ENCODE results near the gene RNF208.

RNF208 gene

DNA sequence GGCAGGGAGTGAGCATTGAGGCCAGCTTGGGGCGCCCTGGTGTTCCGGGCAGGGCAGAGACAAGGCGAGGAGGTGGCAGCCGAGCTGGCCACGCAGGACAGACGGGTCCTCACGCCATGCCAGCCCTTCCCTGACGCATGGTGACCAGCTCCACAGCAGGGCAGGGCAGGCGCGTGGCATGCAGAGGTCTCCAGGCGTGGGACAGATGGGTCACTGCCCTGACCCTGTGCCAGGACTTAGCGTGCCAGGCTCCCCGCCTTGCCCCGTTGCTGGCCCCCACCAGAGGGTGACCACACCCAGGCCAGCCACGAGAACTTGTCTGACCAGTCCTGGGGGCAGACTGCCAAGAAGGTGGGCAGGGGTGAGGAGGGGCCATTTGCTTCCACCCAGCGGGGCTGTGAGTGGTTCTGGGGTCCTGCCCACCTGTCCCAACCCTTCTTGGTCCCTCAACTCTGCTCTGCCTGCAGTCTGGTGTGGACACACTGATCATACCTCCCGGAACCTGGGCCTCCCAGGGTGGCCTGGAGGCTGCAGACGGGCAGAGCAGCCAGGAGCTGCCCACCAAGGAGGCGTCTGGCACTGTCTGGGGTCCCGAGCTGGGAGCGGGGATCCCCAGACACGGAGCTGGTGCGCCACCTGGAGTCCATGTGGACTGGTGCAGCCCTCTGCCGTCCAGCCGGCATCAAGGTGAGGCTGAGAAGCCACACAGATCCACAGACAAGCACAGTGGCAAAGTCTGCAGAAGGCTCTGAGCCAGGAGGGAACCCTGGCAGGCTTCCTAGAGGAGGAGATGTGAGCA is 5.2 kb upstream of the RNF208 start, which contains the start of gene RNF224:
Gene RNF224 (plus strand): TSS at position 449 of the 799 bp plus-strand sequence. CDS start 834 bp downstream, outside the sequence.
- peak; percentile 84 for DNase-seq

DNA sequence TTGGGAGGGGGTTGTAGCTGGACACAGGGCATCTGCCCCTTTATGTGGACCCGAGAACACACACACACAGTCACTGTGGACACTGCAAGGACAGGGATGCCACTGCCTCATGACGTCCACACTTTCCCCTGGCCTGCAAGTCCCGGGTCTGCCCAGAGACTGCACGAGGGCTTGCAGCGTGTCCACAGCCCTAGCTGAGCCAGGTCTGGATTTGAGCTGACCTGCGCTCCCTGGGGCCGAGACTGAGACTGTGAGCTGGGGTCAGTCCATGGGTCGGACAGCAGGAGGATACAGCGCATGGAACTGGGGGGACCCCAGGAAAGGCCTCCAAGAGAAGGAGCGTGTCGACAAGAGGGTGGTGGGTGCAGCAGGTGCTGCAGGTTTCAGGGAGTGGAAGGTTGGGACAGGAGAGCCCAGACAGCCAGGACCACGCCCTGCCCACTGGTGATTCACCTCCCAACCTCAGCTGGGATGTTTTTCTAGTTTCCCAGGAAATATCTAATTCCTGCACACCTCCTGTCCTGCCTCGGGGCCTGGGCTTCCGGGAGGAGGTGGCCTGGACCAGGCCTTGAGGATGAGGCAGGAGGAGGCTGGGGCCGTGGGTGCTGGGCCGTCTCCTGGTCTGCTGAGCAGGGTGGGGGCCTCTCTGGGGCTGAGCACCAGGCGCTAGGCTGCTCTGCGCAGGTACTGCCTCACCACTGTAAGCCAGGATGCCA is 4.5 kb upstream of the RNF208 start:
- no peak for DNase-seq

DNA sequence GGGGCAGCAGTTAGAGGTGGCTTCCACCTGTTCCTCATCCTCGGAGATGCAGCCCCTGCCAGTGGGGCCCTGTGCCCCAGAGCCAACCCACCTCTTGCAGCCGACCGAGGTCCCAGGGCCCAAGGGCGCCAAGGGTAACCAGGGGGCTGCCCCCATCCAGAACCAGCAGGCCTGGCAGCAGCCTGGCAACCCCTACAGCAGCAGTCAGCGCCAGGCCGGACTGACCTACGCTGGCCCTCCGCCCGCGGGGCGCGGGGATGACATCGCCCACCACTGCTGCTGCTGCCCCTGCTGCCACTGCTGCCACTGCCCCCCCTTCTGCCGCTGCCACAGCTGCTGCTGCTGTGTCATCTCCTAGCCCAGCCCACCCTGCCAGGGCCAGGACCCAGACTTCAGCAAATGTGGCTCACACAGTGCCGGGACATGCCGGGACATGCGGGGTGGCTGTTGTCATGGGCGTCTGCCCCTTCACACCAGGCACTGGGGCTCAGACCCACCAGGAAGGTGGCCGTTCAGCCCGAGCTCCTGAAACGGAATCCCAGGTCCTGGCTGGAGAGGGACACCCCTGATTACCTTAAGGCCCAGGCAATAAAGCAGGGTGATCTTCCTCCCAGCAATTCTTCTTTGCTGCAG is 3.8 kb upstream of the RNF208 start:
- DNase-seq = no peak

DNA sequence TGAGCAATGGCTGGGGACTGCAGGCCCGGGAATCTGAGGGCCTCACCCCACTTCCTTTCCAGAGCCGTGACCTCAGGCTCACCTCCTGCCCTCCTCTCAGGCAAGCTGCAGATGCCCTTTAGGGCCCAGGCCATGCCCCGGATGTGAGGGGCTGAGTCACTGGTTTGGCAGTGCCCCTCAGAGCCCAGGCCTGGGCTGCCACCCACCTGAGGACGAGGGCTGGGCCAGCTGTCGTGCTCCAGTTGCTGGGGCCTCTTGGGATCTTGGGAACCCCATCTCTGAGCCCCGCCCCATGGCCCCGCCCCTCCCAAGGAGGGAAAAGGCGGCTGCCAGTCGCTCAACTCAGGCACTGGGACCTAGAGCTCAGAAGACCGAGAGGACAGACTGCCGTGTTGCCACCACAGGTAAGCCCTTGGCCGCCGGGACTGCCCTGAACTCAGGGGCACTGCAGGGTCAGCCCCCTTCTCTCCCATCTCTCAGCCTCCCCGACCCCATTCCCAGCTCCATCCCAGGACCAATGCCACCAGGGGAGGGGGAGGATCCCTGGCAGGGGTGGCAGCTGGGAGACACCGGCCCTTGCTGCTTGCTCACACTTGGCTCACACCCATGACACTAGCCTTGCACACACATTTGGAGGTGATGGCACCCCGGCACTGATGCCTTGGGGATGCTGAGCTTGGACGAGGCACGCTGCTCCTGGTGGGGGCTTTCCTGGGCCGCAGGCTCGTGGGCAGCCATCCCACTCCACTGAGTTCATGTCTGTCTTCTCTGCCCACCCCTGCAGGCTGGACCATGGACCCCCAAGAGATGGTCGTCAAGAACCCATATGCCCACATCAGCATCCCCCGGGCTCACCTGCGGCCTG is 3.0 kb upstream of the RNF208 start, which contains the start of gene CYSRT1:
Gene CYSRT1 (plus strand): TSS at position 345 of the 865 bp plus-strand sequence. CDS start 448 bp downstream, at position 793.
- DNase-seq = no peak

DNA sequence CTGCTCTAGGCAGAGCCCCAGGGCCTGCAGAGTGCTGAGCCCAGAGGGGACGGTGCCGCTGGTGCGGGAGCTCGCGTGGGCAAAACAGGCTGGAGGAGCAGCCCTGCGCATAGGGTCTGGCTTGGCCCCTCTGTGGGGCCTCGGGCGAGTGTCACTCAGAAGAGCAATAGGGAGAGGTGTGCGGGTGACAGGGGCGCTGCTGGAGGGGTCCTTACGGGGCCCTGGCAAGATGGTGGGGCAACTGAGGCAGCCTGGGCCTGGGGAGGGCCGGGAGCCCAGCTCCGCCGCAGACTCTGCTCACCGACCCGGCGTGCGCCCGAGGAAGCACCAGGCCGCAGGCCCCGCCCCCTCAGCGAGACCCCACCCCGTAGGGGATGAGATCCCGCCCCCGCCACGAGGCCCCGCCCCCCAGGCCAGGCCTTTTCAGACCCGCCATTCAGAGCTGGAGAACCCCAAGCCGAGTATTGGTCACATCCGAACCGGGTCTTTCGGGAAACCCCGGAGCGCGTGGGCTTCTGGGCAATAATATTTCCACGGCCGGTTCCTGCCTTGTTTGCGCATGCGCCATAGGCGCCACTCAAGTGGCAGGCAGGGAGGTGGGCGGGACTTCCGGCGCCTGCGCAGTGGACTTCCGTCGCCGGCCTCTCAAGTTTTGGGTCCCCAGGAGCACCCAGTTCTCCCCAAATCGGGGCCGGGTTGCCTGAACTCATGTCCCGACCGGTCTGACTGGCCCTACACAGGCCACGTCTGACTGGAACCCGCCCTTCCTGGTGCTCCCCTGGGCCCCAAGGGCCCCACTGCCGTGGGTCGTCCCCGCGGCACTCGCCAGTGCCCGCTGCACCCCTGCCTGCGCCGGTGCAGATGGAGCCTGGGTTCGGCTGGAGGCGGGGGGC is 1.3 kb upstream of the RNF208 start:
- peak; percentile 95 for DNase-seq

DNA sequence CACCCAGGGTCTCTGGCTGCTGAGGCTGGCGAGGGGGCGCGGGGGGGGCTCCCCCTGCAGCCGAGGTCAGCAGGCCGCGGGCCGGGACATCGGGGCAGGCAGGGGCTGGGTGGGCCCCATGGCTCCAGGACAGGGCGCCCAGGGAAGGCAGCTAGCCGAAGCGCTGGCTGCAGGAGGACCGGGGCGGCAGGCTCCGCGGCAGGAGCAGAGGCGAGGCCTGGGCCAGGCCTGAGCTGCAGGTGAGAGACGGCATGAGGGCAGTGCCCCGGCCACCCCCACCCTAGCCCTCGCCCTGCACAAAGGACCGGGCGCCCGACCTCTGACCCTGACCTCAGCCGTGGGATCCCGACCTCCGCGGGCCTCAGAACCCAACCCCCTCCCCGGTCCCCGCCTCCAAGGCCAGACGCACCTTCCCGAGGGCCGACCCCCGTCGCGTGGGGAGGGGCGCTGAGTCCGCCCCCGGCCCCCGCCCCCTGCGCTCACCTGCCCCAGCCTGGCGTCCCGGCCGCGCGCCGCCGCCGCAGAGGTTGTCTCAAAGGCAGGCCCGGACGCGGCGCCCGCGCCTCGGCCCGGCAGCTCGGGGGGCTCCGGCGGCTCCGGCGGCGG is 431 bp downstream of the RNF208 start:
- no peak for DNase-seq

DNA sequence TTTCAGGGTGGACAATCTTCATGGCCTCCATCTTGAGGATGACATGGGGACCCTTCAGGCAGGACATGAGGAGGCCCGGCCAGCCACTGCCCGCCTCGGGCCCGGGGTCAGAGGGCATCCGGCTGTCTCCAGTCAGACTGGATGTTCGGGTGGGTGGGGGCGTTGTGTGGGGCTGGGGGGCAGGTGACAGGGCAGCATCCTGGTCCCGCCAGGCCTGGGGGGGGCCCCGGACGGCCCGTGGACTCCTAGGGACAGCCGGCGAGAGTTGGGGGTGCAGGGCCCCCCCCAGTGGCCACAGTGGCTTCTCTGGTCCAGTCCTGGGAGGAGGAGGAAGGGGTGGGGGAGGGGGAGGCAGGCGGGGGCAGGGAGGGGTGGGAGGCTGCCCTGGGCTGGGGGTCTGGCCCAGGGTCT is 940 bp downstream of the RNF208 start:
- no peak for DNase-seq

DNA sequence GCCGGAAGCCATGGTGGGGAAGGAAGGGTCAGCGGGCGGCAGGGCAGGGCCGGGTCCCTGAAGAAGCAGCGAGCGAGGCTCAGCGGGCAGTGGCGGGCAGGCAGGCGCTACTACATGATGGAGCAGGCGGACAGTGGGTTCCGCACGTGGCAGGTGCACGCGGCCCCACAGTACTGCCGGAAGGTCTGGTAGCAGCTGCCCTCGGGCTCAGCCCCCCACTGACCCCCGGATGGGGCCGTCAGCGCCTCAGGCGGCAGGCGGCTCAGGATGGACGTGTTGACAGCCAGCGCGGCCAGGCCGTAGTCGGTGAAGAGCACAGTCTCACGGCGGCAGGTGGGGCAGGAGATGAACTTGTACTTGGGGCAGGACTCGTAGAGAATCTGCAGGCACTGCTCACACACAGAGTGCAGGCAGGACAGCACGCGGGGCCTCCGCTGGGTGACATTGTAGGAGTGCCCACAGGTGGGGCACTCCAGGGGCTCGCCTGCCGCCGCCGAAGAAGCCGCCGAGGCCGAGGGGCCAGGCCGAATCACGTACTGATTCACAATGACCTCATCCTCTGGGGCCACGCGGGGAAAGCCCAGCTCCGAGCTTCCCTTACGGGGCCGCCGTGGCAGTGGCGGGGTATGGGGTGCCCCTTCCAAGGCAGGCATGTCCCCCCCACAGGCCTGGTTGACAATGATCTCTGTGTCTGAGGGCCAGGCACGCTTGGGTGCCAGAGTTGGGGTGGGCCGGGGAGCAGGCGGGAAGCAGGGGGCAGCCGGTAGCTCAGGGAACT is 1.5 kb downstream of the RNF208 start:
- DNase-seq = no peak

DNA sequence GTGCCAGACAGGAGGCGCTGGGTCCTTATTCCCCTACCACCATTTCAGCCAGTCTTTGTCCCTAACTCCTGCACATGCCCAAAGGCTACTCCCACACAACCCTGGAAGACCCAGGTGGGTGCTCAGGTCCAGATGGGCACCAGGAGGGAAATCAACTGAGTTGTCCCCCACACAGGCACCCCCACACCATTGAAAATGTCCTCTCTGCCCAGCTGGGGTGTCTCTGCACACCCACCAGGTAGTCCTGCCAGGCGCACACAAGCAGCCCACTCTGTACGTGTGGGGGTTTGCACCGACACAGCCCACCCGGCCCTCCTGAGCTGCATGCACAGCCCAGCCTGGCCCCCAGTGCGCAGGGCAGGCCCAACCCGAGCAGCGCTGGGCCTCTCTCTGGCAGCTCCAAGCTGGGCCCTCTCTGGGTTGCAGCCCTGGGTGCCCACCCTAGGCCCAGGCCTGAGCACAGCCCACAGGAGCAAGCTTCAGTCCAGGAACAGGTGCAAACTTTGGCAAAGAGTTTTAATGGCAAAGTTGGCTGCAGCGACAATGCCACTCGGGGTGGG is 2.2 kb downstream of the RNF208 start:
- no peak for DNase-seq

DNA sequence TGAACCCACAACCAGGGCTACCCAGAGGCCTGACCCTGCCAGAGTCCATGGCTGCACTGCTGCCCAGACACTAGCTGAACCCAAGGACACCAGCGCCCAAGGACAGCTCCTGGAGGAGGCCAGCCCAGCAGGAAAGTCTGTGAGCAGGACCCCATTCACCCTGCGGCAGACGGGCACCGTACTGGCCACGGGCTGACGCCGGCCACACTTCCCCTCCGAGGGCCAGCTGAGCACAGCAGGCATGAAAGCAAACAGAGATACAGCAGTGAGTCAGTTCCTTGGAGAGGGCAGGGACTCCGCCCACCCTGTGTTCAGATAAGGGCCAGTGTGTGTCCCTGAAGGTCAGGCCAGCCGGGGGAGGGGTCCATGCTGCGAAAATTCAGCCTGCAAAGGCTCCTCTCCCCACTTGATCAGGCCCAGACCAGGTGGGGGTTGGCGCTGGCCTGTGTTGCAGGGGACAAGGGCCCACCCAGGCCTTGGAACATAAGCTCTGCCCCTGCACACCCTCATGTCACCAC is 3.2 kb downstream of the RNF208 start:
- no peak for DNase-seq

DNA sequence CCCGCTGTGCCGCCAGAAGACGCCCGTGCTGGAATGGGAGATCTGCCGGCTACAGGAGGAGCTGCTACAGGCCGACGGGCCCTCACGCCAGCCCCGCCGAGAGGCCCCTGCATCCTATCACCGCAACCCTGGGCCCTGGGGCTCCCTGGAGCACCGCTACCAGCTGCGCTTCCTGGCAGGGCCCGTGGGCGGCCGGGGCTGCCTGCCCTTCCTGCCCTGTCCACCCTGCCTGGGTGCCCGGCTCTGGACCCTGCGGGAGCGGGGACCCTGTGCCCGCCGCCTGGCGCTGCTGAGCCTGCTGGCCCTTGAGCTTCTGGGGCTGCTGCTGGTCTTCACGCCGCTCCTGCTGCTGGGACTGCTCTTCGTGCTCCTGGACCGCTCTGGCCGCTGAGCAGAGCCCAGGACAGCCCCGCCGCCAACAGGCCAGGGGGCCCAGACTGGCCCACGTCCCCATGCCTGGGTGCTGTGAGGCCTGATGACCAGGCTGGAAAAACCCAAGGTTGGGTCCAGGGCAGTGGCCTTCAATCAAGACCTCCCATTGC is 3.8 kb downstream of the RNF208 start:
- DNase-seq = no peak

DNA sequence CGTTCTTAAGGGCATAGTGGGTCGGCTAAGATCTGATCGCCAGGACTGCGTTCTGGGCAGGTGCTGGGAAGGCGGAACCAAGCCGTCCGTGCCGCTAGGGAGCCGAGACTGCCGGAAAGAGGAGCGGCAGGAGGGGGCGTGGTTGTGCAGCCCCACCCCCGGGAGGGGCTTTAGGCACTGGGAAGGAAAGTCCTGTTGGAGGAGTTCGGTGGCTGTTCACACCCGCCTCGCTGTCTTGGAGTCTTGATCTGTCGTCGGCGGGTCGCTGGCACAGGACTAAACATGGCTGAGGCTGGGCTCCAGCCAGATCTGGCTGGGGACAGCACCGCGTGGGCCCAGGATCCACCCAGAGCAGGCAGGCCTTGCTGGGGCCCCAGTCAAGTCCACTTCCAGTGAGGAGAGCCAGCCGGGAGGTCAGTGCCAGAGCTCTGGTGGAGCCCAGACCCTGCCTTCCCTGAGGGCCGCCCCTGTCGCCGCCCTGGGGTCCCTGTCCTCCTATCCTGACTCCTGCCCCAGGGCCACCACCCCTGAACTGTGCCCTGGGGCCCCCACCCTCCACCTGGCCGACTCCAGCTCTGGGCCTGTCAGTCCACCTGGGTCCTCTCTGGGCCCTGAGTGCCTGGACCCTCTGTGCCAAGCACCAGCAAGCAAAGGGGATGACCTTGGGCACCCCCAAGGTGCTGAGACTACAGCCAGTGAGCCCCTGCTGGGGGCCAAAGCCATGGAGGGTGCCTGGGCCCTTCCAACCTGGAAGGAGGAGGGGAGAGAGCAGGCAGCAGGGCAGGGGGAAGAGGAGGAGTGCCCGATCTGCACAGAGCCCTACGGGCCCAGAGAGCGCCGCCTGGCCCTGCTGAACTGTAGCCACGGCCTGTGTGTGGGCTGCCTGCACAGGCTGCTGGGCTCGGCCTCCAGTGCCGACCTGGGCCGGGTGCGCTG is 4.5 kb downstream of the RNF208 start:
- no peak for DNase-seq

DNA sequence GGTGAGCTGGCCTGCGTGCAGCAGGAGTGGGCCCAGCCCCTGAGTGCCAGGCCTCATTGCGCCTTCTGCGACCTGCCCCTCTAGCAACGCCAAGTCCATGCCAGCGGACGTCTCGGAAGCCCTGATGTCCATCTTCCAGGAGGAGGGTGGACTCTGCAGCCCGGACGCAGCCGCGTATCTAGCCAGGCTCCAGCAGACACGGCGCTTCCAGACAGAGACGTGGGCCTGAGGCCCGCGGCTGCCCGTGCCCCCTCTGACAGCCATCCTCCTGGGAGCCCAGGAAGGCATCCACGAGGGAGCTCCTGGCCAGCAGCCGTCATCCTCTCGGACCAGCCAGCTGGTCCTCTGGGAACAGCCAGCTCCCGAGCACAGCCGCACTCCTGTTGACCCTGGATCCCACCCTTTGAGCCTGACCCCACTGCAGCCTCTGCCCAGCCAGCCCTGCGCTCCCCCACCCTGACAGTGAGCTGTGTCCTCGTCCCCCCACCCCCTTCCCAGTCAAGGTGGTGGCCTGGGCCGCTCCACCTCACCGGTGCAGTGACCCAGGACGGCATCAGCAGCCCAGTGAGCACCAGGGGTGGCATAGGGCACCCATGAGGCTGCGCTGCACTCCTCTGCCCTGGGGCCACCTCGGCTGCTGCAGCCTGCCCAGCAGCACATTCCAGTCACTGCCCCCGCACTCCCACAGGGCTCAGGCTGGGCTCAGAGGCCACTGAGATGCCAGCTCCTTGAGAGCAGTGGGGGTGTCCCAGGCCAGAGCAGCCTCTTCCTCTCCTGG is 5.7 kb downstream of the RNF208 start:
- DNase-seq = no peak

DNA sequence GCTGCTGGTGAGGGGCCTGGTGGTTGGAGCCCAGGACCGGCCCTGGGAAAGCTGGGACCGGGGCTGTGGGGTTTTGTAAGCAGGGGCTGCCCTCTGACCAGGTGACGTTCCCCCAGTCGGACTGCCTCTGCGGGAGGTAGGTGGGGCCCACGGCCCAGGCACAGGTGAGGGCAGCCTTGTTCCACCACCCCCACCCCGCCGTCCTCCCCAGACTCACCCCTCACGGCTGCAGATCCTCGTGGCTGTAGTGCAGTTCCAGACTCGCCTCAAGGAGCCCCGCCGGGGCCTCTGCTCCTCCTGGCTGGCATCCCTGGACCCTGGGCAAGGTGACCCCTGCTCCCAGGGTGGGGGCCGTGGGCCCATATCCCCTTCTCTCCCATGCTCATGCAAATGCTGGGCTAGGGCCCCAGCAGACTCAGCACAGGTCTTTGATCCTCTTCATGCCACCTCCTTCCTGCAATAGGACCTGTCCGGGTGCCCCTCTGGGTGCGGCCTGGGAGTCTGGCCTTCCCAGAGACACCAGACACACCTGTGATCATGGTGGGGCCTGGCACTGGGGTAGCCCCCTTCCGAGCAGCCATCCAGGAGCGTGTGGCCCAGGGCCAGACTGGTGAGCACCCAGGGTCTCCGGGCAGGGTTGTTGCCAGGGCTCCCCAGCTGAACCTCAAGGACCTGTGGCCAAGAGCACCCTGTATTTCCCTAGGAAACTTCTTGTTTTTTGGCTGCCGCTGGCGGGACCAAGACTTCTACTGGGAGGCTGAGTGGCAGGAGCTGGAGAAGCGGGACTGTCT is 6.6 kb downstream of the RNF208 start:
- DNase-seq = no peak

DNA sequence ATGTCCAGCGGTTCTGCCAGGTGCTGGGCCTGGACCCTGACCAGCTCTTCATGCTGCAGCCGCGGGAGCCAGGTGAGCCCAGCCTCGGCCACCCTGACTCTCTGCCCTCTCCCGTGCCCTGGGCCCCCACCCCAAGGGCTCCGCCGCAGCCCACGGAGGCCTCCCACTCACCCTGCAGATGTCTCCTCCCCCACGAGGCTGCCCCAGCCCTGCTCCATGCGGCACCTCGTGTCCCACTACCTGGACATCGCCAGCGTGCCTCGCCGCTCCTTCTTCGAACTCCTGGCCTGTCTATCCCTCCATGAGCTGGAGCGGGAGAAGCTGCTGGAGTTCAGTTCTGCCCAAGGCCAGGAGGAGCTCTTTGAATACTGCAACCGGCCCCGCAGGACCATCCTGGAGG is 7.4 kb downstream of the RNF208 start:
- DNase-seq = no peak

Measured in retina (tissue), 1 donor.